Measurements from ENCODE around the gene SMG6. TPM values are rescaled to one million over a fixed set of nuclear protein-coding genes. Genes with fewer than 3 reads are reported as not detected.

SMG6 gene
- polyA plus RNA-seq, 1 of the 3 experiments (the other 2 are of a cell fraction): 15.7 TPM

DNA sequence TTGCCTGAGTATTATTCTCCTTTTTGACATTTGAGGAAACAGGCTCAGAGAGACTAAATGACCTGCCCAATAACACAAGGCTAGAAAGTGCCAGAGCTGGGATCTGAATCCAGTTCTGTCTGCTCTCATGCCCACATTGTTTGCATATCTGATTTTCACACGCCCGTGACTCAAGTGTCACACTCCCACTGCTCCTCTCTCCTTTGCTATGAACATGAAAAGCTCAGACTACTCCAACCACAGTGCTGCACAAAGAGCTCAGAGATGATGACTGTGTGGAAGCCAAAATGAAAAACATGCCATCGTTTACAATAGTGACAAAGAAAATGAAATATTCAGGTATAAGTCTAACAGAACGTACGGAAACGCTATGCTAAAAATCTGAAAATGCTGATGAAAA, 107.9 kb downstream of the SMG6 start:
- TF ChIP-seq, protein P1, sequence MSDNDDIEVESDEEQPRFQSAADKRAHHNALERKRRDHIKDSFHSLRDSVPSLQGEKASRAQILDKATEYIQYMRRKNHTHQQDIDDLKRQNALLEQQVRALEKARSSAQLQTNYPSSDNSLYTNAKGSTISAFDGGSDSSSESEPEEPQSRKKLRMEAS (IDR thresholded peaks at IDR 0.05; ENCODE audit: low read depth): no peak
- no peak for TF ChIP-seq NRF1 (IDR thresholded peaks at IDR 0.05; ENCODE audit: low read depth, low read length)
- TF ChIP-seq SMC3 (IDR thresholded peaks at IDR 0.05; ENCODE audit: low read depth, low read length): no peak
- TF ChIP-seq RAD21 (IDR thresholded peaks at IDR 0.05; ENCODE audit: low read length): no peak
- TF ChIP-seq TCF12 (IDR thresholded peaks at IDR 0.05): no peak
- TF ChIP-seq, protein P2, sequence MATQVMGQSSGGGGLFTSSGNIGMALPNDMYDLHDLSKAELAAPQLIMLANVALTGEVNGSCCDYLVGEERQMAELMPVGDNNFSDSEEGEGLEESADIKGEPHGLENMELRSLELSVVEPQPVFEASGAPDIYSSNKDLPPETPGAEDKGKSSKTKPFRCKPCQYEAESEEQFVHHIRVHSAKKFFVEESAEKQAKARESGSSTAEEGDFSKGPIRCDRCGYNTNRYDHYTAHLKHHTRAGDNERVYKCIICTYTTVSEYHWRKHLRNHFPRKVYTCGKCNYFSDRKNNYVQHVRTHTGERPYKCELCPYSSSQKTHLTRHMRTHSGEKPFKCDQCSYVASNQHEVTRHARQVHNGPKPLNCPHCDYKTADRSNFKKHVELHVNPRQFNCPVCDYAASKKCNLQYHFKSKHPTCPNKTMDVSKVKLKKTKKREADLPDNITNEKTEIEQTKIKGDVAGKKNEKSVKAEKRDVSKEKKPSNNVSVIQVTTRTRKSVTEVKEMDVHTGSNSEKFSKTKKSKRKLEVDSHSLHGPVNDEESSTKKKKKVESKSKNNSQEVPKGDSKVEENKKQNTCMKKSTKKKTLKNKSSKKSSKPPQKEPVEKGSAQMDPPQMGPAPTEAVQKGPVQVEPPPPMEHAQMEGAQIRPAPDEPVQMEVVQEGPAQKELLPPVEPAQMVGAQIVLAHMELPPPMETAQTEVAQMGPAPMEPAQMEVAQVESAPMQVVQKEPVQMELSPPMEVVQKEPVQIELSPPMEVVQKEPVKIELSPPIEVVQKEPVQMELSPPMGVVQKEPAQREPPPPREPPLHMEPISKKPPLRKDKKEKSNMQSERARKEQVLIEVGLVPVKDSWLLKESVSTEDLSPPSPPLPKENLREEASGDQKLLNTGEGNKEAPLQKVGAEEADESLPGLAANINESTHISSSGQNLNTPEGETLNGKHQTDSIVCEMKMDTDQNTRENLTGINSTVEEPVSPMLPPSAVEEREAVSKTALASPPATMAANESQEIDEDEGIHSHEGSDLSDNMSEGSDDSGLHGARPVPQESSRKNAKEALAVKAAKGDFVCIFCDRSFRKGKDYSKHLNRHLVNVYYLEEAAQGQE (IDR thresholded peaks at IDR 0.05; ENCODE audit: low read depth, low read length): no peak
- peaks cover 24% of the 10 kb centered on the region for H3K79me2 ChIP-seq (ENCODE audit: insufficient read depth)
- no peaks in the 10 kb centered on the region for H3K9me2 ChIP-seq
- POLR2A ChIA-PET: no interaction called here
- 98% methylated on average over 6 of the region's 6 CpGs for WGBS (ENCODE audit: low lambda C conversion rate)
- CTCF ChIA-PET: interaction anchor here (1.3 kb wide), 1 partner anchor 21 kb away, joined by 4 read pairs; no protein-coding TSS in a partner anchor
- H3K27me3 ChIP-seq (ENCODE audit: insufficient read depth): no peaks in the 10 kb centered on the region
- peaks cover 38% of the 10 kb centered on the region for H3F3A ChIP-seq (replicated peaks; ENCODE audit: insufficient read depth)
- no peak for DNase-seq
- no peak overlapping the region for H3K4me3 ChIP-seq (ENCODE audit: low read depth in 2 of 2, low read length in 1 of 2)
- H3K36me3 ChIP-seq (replicated peaks in 1 of 2; ENCODE audit: control insufficient read depth in 1 of 2, insufficient read depth in 2 of 2, low read length in 1 of 2): peaks cover 0 to 8% of the 10 kb centered on the region in 2 experiments
- H3K4me2 ChIP-seq: no peak overlapping the region
- no peak overlapping the region for H3K27ac ChIP-seq (ENCODE audit: low read depth in 2 of 2, low read length in 1 of 2)
- H4K20me1 ChIP-seq (ENCODE audit: insufficient read depth): no peaks in the 10 kb centered on the region
- no peak overlapping the region for H3K9ac ChIP-seq
- peaks cover 20 to 27% of the 10 kb centered on the region in 2 experiments for H3K4me1 ChIP-seq (ENCODE audit: control insufficient read depth in 1 of 2, insufficient read depth in 2 of 2, low read depth in 1 of 2, low read length in 1 of 2)
- no peaks in the 10 kb centered on the region for H3K9me3 ChIP-seq
- no peak overlapping the region for H2AFZ ChIP-seq (ENCODE audit: low read depth)

DNA sequence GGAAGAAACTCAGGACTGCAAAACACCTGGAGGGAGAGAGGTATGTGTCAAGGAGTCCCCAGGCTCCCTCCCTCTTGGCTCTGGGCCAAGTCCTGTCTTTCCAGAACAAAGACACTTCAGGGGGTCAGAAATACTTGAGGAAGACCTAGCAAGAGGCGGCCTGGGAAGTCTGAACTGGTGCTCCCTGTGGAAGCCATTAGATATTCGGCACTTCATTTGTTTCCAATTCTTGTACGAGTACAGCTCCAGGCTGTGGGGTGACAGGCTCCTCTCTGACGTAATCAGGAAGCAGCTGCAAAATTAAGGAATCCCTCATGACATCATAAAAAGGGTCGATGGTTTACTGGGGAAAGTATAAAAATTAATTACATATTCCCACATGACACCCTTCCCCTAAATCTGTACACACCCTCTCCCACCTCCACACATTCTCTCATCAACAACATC, 108.7 kb downstream of the SMG6 start:
- Histone ChIP-seq H4K20me1 (ENCODE audit: insufficient read depth) (no peaks in the 10 kb centered on the region), H3K27ac (ENCODE audit: low read depth in 2 of 2, low read length in 1 of 2) (no peak overlapping the region; a peak in 1 of 4 replicates), H2AFZ (ENCODE audit: low read depth) (no peak overlapping the region), H3K4me3 (ENCODE audit: low read depth in 2 of 2, low read length in 1 of 2) (no peak overlapping the region), H3K4me1 (ENCODE audit: control insufficient read depth in 1 of 2, insufficient read depth in 2 of 2, low read depth in 1 of 2, low read length in 1 of 2) (peaks cover 20 to 33% of the 10 kb centered on the region in 2 experiments), H3K9me3 (no peaks in the 10 kb centered on the region), H3K4me2 (no peak overlapping the region), H3K36me3 (replicated peaks in 1 of 2; ENCODE audit: control insufficient read depth in 1 of 2, insufficient read depth in 2 of 2, low read length in 1 of 2) (peaks cover 0 to 11% of the 10 kb centered on the region in 2 experiments), H3K79me2 (ENCODE audit: insufficient read depth) (peaks cover 20% of the 10 kb centered on the region), H3K9ac (no peak overlapping the region), H3F3A (replicated peaks; ENCODE audit: insufficient read depth) (peaks cover 38% of the 10 kb centered on the region), H3K9me2 (no peaks in the 10 kb centered on the region), H3K27me3 (ENCODE audit: insufficient read depth) (no peaks in the 10 kb centered on the region)
- WGBS (ENCODE audit: low lambda C conversion rate): 70% methylated on average over 5 of the region's 5 CpGs
- no peak for DNase-seq
- ChIA-PET CTCF (interaction anchor here (1.3 kb wide), 1 partner anchor 20 kb away, joined by 4 read pairs; no protein-coding TSS in a partner anchor), POLR2A (no interaction called here)
- no peak for TF ChIP-seq GATA2 (CRISPR knock-in tag; IDR thresholded peaks at IDR 0.05)
- TF ChIP-seq EP300 (IDR thresholded peaks at IDR 0.05; ENCODE audit: borderline replicate concordance in 1 of 2, low read depth in 1 of 2, low read length in 1 of 2): no peak
- peak; percentile 52 for TF ChIP-seq NFIC (IDR thresholded peaks at IDR 0.05; ENCODE audit: borderline replicate concordance)
- TF ChIP-seq, protein P3, sequence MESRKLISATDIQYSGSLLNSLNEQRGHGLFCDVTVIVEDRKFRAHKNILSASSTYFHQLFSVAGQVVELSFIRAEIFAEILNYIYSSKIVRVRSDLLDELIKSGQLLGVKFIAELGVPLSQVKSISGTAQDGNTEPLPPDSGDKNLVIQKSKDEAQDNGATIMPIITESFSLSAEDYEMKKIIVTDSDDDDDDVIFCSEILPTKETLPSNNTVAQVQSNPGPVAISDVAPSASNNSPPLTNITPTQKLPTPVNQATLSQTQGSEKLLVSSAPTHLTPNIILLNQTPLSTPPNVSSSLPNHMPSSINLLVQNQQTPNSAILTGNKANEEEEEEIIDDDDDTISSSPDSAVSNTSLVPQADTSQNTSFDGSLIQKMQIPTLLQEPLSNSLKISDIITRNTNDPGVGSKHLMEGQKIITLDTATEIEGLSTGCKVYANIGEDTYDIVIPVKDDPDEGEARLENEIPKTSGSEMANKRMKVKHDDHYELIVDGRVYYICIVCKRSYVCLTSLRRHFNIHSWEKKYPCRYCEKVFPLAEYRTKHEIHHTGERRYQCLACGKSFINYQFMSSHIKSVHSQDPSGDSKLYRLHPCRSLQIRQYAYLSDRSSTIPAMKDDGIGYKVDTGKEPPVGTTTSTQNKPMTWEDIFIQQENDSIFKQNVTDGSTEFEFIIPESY (IDR thresholded peaks at IDR 0.05; ENCODE audit: borderline replicate concordance, low read depth): no peak
- no peak for TF ChIP-seq SIN3A (IDR thresholded peaks at IDR 0.05; ENCODE audit: borderline replicate concordance, low read depth, low read length)
- TF ChIP-seq, protein P4, sequence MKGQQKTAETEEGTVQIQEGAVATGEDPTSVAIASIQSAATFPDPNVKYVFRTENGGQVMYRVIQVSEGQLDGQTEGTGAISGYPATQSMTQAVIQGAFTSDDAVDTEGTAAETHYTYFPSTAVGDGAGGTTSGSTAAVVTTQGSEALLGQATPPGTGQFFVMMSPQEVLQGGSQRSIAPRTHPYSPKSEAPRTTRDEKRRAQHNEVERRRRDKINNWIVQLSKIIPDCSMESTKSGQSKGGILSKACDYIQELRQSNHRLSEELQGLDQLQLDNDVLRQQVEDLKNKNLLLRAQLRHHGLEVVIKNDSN (IDR thresholded peaks at IDR 0.05; ENCODE audit: borderline replicate concordance, low read depth): no peak
